ENCODE results near the gene MACROD1.

MACROD1 gene

GRCh38 chr11:64008914-64009633, 156.8 kb downstream of the MACROD1 start:
- DNase-seq, result no peak

DNA sequence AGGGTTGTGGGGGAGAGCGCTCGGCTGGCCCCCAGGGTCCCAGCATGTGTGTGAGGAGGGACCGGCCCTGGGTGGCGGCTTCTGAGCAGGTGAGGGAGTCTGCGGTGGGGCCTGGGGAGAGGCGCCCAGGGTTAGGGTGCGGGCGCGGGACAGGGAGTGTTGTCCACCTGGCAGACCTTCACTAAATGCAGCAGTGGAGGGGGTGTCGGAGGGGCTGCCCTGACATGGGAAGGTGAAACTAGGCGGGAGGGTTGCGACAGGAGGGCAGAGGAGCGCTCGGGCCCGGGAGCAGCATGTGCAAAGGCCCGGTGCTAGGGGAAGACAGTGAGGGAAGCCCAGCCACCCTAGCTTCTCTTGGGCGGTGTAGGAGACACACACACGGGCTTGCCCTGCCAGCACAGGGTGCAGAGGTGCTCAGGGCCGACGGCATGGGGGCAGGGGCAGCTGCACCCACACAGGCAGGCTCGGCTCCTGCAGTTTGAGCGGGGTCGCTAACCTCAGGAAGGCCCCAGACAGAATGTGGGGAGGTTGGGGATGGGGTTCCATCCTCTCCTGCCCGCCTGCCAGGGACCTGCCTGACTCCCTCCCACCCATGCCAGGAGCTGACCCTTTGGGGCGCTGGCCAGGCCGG, 157.5 kb downstream of the MACROD1 start:
- no peak for DNase-seq

DNA sequence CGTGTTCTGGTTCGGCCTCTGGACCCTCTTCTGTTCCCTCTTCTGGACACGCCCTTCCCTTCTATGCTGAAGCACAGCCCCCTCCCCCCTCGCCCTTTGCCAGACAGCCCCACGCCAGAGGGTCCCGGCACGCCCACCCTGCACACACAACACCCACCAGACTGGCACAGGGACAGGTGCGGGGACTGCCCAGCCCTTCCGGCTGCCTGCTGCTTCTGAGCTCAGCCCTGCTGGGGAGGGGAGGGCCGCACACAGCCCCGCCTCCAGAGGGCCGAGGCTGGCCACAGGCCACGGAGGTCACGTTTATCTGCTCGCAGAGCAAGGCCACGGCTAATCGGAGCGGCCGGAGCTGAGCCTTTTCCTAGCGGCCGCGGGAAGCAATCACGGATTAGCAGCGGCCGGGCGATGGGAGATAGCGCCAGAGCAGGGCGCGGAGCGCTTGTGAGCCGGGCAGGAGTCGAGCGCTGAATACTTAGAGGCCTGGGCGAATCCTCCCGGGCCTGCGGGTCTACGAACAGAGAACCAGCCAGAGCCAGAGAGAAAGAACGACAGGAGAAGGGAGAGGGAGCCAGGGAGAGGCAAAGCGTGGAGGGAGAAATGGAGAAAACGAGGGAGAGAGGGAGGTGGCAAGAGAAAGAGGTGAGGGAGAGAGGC, 158.2 kb downstream of the MACROD1 start:
- no peak for DNase-seq

- DNase-seq, result no peak
These were observed 158.7 kb downstream of the MACROD1 start for GRCh38 chr11:64007160-64007628.

DNA sequence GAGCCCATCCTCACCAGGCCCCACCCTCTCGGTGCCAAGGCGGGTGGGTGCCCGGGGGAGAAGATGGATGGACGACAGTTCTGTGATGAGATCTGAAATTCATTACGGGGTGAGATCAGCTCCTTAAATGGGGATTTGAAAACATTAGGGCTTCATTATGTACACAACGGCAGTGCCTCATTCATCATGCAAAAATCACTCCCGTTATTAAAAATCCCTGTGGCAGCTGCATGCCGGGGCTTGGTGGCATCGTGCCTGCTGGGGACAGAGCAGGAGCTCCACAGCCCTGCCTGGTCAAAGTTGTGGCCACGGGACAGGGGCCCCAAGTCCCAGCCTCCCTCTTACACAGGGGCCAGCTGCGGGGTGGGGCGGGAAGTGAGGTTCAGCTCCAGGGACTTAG, 159.5 kb downstream of the MACROD1 start:
- no peak for DNase-seq

DNA sequence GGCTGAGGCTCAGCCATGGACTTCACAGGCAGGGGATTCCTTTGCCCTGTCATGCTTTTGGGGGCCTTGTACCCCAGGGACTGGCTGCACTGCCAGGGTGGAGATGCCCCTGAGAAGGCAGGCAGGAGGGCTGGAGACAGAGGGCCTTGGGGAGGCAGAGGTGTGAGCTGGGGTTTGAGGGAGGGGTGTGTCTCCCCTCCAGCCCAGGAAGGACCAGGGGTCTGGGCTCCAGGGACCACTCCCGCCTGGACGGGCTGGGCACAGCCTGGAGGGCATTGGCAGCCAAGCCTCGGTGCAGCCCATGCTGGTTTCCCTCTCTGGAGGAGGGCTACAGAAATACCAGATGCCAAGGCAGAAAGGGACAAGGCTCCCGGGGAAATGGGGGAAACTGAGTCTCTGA, 160.2 kb downstream of the MACROD1 start:
- no peak for DNase-seq

GRCh38 chr11:64004590-64004984, 161.3 kb downstream of the MACROD1 start:
- DNase-seq, result no peak

GRCh38 chr11:64003807-64004589, 161.9 kb downstream of the MACROD1 start:
- DNase-seq, result no peak

- peak; percentile 55 for DNase-seq
These were observed 164.2 kb downstream of the MACROD1 start for GRCh38 chr11:64001484-64002420.

- DNase-seq, result no peak
These were observed 165.0 kb downstream of the MACROD1 start for GRCh38 chr11:64000740-64001483.

GRCh38 chr11:64000026-64000739, 165.7 kb downstream of the MACROD1 start:
- DNase-seq, result peak; percentile 65

DNA sequence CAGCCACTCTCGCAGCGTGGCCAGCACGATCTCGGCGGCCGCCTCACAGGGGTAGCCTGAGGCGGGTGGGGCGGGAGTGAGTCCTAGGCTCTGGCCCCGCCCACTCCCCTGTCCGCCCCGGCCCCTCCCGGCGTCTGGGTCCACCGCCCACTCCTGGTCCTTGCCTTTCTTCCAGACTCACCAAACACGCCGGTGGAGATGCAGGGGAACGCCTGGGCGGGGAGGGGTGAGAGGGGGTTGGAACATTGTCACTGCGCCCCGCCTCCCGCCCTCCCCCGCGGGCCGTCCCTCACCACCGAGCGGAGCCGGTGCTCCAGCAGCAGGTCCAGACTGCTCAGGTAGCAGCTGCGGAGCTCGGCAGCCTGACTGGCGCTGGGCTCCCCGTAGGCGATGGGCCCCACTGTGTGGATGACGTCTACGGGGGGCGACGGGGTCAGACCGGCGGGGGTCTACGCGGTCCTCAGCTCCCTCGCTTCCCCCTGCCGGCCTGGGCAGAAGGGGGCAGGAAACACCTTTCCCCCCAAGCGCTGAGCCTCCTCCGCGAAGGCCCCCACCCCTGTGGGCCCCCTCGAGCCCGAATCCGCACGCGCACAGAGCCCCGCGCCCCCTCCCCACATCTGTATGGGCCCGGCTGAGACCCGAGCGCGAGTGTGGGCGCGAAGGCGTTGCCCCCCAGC, 166.4 kb downstream of the MACROD1 start:
- peak; percentile 40 for DNase-seq

- DNase-seq, result no peak
These were observed 167.2 kb downstream of the MACROD1 start for GRCh38 chr11:63998558-63999348.

DNA sequence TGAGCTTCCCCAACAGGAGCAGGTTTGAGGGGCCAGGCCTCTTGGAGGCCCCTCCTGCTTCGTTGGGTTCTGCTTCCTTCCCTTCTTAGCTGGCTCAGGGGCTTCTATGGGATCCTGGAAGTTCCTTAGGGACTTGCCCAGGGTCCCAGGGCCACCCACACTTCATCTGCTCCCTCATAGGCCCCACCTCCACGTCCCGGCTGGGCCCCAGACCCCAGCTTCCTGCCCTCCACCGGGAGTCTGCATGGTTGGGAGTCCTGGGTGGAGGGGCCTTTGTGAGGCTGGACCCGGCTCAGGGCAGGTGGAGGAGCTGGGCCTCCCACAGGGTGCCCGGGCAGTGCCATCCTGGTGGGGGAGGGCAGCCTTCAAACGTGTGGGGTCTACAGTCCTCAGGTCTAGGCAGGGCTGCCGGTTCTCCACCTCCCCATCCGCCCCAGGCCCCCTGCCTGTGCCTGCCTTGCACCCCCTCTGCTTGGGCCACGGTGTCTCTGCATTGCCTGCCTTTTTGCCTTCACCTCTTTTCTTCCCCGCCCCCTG, 168.0 kb downstream of the MACROD1 start:
- no peak for DNase-seq

DNA sequence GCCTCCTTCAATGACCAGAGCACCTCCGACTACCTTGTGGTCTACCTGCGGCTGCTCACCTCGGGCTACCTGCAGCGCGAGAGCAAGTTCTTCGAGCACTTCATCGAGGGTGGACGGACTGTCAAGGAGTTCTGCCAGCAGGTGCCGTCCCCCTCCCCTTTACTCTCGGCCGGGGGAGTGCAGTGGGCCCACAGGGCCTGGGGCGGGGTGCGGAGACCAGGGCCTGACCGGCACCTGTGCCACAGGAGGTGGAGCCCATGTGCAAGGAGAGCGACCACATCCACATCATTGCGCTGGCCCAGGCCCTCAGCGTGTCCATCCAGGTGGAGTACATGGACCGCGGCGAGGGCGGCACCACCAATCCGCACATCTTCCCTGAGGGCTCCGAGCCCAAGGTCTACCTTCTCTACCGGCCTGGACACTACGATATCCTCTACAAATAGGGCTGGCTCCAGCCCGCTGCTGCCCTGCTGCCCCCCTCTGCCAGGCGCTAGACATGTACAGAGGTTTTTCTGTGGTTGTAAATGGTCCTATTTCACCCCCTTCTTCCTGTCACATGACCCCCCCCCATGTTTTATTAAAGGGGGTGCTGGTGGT, 168.7 kb downstream of the MACROD1 start:
- DNase-seq, result no peak

GRCh38 chr11:63996512-63996911, 169.4 kb downstream of the MACROD1 start:
- DNase-seq, result no peak

- no peak for DNase-seq
These were observed 171.9 kb downstream of the MACROD1 start for GRCh38 chr11:63993993-63994392.

- no peak for DNase-seq
These were observed 172.8 kb downstream of the MACROD1 start for GRCh38 chr11:63993100-63993499.

Measured in fibroblast of upper back skin (primary cell).